ENCODE results near the gene DYNC1H1.

Gene DYNC1H1

GRCh38 chr14:102095231-102095870 lies 131.0 kb downstream of the DYNC1H1 start:
- no peak for DNase-seq

- no peak for DNase-seq
Measured at GRCh38 chr14:102095871-102096568, 131.6 kb downstream of the DYNC1H1 start.

- DNase-seq: peak; percentile 43
Measured at GRCh38 chr14:102096569-102097188, 132.3 kb downstream of the DYNC1H1 start.

- no peak for DNase-seq
Measured at GRCh38 chr14:102097441-102098135, 133.2 kb downstream of the DYNC1H1 start.

- DNase-seq: no peak
Measured at GRCh38 chr14:102103062-102103695, 138.8 kb downstream of the DYNC1H1 start.

GRCh38 chr14:102105369-102105768 lies 141.0 kb downstream of the DYNC1H1 start:
- no peak for DNase-seq
